SK-N-SH (cell line): Measurements from ENCODE around the gene TPSG1.

Experiments
- CTCF ChIP-seq: fragments of 200-600 bp; sonication (generic); IDR thresholded peaks from 2 replicates; pipeline ENCODE4 v1.6.1; 2017; ENCODE audit warnings: antibody characterized with exemption, mild to moderate bottlenecking, moderate library complexity
- ELF1 ChIP-seq: IDR thresholded peaks from 2 replicates; pipeline ENCODE4 v1.4.0; 2012
- EP300 ChIP-seq, 2 experiments: IDR thresholded peaks; 2 replicates each; pipeline versions ENCODE4 v1.4.0 to v1.6.1; 2012; ENCODE audit warnings: borderline replicate concordance in 1 of 2, low read depth in 1 of 2, low read length in 1 of 2
- JUND ChIP-seq: IDR thresholded peaks from 2 replicates; pipeline ENCODE4 v1.4.0; 2012
- NFIC ChIP-seq: IDR thresholded peaks from 2 replicates; pipeline ENCODE4 v1.4.0; 2012; ENCODE audit warnings: borderline replicate concordance
- POLR2AphosphoS5 ChIP-seq: IDR thresholded peaks from 2 replicates; pipeline ENCODE4 v1.6.1; 2012; ENCODE audit warnings: low read depth, low read length
- RAD21 ChIP-seq: IDR thresholded peaks from 2 replicates; pipeline ENCODE4 v1.6.1; 2012; ENCODE audit warnings: mild to moderate bottlenecking, low read length
- REST ChIP-seq: IDR thresholded peaks from 2 replicates; pipeline ENCODE4 v1.6.1; 2012; ENCODE audit warnings: mild to moderate bottlenecking, low read depth, low read length, moderate library complexity
- TAF1 ChIP-seq: IDR thresholded peaks from 2 replicates; pipeline ENCODE4 v1.6.1; 2012; ENCODE audit warnings: low read depth, mild to moderate bottlenecking, low read length, moderate library complexity, borderline replicate concordance
- TCF12 ChIP-seq: IDR thresholded peaks from 2 replicates; pipeline ENCODE4 v1.4.0; 2012
- YY1 ChIP-seq: IDR thresholded peaks from 2 replicates; pipeline ENCODE4 v1.4.0; 2012; ENCODE audit warnings: low read depth, mild to moderate bottlenecking

- no peak for TF ChIP-seq CTCF
- TF ChIP-seq TAF1 = no peak
- TF ChIP-seq ELF1 = no peak
- no peak for TF ChIP-seq JUND
- no peak for TF ChIP-seq POLR2AphosphoS5
- no peak for TF ChIP-seq EP300 (IDR thresholded peaks at IDR 0.05; ENCODE audit: borderline replicate concordance in 1 of 2, low read depth in 1 of 2, low read length in 1 of 2)
- TF ChIP-seq NFIC = no peak
- no peak for TF ChIP-seq RAD21
- no peak for TF ChIP-seq YY1
- no peak for TF ChIP-seq TCF12
- TF ChIP-seq REST = no peak
Observed at GRCh38 chr16:1222553-1223354, 2.3 kb downstream of the TPSG1 start.
